A673 (cell line): ENCODE results near the gene MAP3K10. TPM values are rescaled to one million over a fixed set of nuclear protein-coding genes. Genes with fewer than 3 reads are reported as not detected.
A peak's percentile ranks its signal among the peaks of the same experiment; 100 is the strongest.
"Not testable (repeated sequence)": the region's sequence is repeated elsewhere in the genome, so short reads cannot be mapped to it uniquely, and the experiment has no call there.

Source experiments
- BruUV-seq: library from RNA; stranded (reverse); fragments of 400-500 nt; replicated peaks from 2 replicates; lab custom pipeline; 2021; lab: Mats Ljungman, UMichigan
- CTCF ChIA-PET: fragments of 300-600 bp; sonication (Branson Sonifier 250); formaldehyde crosslinking; loops from one replicate; lab custom pipeline; 2022; ENCODE audit warnings: antibody characterized with exemption; lab: Charles Lee
- POLR2A ChIA-PET: fragments of 300-600 bp; sonication (Branson Sonifier 250); formaldehyde crosslinking; loops from one replicate; lab custom pipeline; 2022; ENCODE audit warnings: antibody characterized with exemption; ENCODE audit not compliant: low non-redundant PET; lab: Charles Lee
- DNase-seq: peaks from one replicate; pipeline ENCODE4 v3.0.0-alpha.2; 2015; ENCODE audit warnings: low spot score
- H3K27ac ChIP-seq: fragments of 200-600 bp; sonication (generic); 2 replicates; pipeline ENCODE4 v1.5.1; 2016; ENCODE audit warnings: mixed run types, low read depth, mild to moderate bottlenecking, mixed read lengths, antibody characterized with exemption, low read length; ENCODE audit not compliant: poor library complexity, severe bottlenecking
- H3K27me3 ChIP-seq: fragments of 200-600 bp; sonication (generic); replicated peaks from 2 replicates; pipeline ENCODE4 v1.6.1; 2017; ENCODE audit warnings: mixed run types, low read depth, mild to moderate bottlenecking, mixed read lengths, antibody characterized with exemption, low read length; ENCODE audit not compliant: insufficient read depth, poor library complexity
- H3K36me3 ChIP-seq: fragments of 200-600 bp; sonication (generic); 2 replicates; pipeline ENCODE4 v1.6.1; 2016; ENCODE audit warnings: mixed run types, mild to moderate bottlenecking, mixed read lengths, antibody characterized with exemption, low read length; ENCODE audit not compliant: insufficient read depth, poor library complexity, severe bottlenecking
- H3K4me1 ChIP-seq: fragments of 200-600 bp; sonication (generic); 2 replicates; pipeline ENCODE4 v1.6.1; 2017; ENCODE audit warnings: mixed run types, mild to moderate bottlenecking, mixed read lengths, antibody characterized with exemption, low read length; ENCODE audit not compliant: insufficient read depth, poor library complexity, severe bottlenecking
- H3K4me3 ChIP-seq: fragments of 200-600 bp; sonication (generic); 2 replicates; pipeline ENCODE4 v1.5.1; 2016; ENCODE audit warnings: low read depth, mixed run types, mild to moderate bottlenecking, mixed read lengths, low read length; ENCODE audit not compliant: poor library complexity, severe bottlenecking
- H3K9me3 ChIP-seq: fragments of 200-600 bp; sonication (generic); 2 replicates; pipeline ENCODE4 v1.6.1; 2016; ENCODE audit warnings: mixed run types, low read depth, mild to moderate bottlenecking, mixed read lengths, antibody characterized with exemption, low read length; ENCODE audit not compliant: poor library complexity, severe bottlenecking
- EZH2 ChIP-seq: fragments of 200-600 bp; sonication (generic); IDR thresholded peaks from 2 replicates; pipeline ENCODE4 v1.6.1; 2017; ENCODE audit warnings: borderline replicate concordance, low read depth, mild to moderate bottlenecking, mixed read lengths, antibody characterized with exemption, low read length; ENCODE audit not compliant: poor library complexity, severe bottlenecking
- intact Hi-C: fragments of 100-400 bp; cut with micrococcal nuclease; formaldehyde crosslinking; loops from one replicate; pipeline ENCODE4 v1.10.0; 2022; ENCODE audit not compliant: unreplicated experiment
- total RNA-seq: library from RNA; stranded (reverse); gene quantifications from 2 replicates; pipeline ENCODE4 v1.2.3, GENCODE V29; 2021
- TF ChIP-seq, protein P1 (sequence below): fragments of 300-800, 200-600 bp; sonication (generic); conservative IDR thresholded peaks from 2 replicates; pipeline ENCODE4 v1.5.1; 2017; ENCODE audit warnings: low read depth, mild to moderate bottlenecking, antibody characterized with exemption, low read length, moderate library complexity, mixed read lengths

MAP3K10 gene
- total RNA-seq, 1 experiment from 2014 or later = 17.8 TPM

DNA sequence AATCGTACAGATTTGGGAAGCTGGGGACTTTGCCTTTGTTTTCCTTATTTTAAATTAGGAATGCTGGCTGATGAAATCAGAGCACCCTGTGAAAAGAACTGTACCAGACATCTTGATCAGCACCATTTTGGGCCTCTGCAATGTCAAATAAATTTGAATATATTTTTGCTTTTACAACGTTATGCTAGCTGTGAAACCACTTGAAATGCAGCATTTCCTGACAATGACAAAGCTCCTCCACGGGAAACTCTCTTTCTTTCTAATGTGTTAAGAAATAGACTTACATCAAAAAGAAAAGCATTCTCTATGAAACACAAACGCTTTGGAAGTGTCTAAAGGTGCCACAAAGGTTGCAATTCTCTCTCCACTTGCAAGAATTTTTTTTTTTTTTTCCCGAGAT lies 47.1 kb upstream of the MAP3K10 start:
- peak overlapping the region; percentile 92 for H3K27ac ChIP-seq
- no peak for TF ChIP-seq EZH2
- TF ChIP-seq, protein P1, sequence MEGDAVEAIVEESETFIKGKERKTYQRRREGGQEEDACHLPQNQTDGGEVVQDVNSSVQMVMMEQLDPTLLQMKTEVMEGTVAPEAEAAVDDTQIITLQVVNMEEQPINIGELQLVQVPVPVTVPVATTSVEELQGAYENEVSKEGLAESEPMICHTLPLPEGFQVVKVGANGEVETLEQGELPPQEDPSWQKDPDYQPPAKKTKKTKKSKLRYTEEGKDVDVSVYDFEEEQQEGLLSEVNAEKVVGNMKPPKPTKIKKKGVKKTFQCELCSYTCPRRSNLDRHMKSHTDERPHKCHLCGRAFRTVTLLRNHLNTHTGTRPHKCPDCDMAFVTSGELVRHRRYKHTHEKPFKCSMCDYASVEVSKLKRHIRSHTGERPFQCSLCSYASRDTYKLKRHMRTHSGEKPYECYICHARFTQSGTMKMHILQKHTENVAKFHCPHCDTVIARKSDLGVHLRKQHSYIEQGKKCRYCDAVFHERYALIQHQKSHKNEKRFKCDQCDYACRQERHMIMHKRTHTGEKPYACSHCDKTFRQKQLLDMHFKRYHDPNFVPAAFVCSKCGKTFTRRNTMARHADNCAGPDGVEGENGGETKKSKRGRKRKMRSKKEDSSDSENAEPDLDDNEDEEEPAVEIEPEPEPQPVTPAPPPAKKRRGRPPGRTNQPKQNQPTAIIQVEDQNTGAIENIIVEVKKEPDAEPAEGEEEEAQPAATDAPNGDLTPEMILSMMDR = no peak
- peak overlapping the region; percentile 26 for H3K4me3 ChIP-seq
- ChIA-PET CTCF (interaction anchor here (0.5 to 0.8 kb wide), 5 partner anchors 47 to 1782 kb away, joined by 3 to 16 read pairs (median 4); no protein-coding TSS in a partner anchor), POLR2A (interaction anchor here (0.7 kb wide), 1 partner anchor 32 kb away, joined by 5 read pairs; no protein-coding TSS in a partner anchor)
- intact Hi-C loops = loop anchor here (1.0 to 10.0 kb wide), 5 partner anchors 21 to 1603 kb away; partner anchors contain the start of gene AKT2
- H3K36me3 ChIP-seq = no peaks in the 10 kb centered on the region
- H3K9me3 ChIP-seq = no peaks in the 10 kb centered on the region
- peaks cover 46% of the 10 kb centered on the region for H3K4me1 ChIP-seq
- no peaks in the 10 kb centered on the region for H3K27me3 ChIP-seq
- DNase-seq = peak; percentile 65
- BruUV-seq = no TSS peak

DNA sequence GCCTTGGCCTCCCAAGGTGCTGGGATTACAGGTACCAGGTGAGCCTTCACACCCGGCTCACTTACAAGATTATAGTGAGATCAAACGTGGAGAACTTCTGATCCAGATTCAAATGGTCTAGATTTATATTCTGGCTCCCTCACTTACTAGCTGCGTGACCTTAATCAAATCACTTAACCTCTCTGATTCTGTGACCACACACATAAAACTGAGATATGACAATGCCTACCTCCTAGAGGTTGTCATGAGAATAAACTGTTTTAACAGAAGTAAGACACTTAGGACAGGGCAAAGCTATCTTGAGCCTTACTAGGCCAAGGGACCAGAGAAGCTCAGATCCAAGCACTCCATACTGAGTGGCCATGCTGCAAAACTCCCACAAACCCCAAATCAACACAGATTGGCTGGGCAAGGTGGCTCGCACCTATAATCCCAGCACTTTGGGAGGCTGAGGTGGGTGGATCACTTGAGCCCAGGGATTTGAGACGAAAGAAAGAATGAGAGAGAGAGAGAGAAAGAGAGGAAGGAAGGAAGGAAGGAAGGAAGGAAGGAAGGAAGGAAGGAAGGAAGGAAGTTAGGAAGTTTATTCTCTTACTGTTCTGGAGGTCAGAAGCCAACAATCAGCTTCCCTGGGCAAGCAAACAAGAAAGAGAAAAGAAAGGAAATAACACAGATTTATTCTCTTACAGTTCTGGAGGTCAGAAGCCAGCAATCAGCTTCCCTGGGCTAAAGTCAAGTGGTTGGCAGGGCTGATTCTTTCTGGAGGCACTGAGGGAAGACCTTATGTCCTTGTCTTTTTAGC lies 46.1 kb upstream of the MAP3K10 start:
- peak; percentile 83 for DNase-seq
- Histone ChIP-seq H3K9me3 (no peaks in the 10 kb centered on the region), H3K4me3 (no peak overlapping the region), H3K27ac (peak overlapping the region; percentile 92), H3K36me3 (no peaks in the 10 kb centered on the region), H3K27me3 (no peaks in the 10 kb centered on the region), H3K4me1 (peaks cover 46% of the 10 kb centered on the region)
- intact Hi-C loops = loop anchor here (1.0 to 10.0 kb wide), 7 partner anchors 20 to 1602 kb away; partner anchors contain the start of genes AKT2 and TTC9B
- no TSS peak for BruUV-seq
- CTCF ChIA-PET = interaction anchor here (1.4 kb wide), 1 partner anchor 20 kb away, joined by 9 read pairs; no protein-coding TSS in a partner anchor
- TF ChIP-seq, protein P1 = no peak
- TF ChIP-seq EZH2 = no peak
- POLR2A ChIA-PET = interaction anchor here (0.5 to 0.7 kb wide), 2 partner anchors 324 to 1602 kb away, joined by 4 to 6 read pairs; no protein-coding TSS in a partner anchor

DNA sequence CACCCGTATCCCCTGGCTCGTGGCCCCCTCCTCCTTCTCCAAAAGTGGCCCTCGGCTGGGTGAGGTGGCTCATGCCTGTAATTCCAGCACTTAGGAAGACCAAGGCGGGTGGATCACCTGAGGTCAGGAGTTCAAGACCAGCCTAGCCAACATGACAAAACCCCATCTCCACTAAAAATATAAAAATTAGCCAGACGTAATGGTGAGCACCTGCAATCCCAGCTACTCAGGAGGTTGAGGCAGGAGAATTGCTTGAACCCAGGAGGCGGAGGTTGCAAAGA lies 45.5 kb upstream of the MAP3K10 start:
- CTCF ChIA-PET = interaction anchor here (1.4 kb wide), 1 partner anchor 20 kb away, joined by 9 read pairs; no protein-coding TSS in a partner anchor
- BruUV-seq = not testable (repeated sequence)

More for the DNA sequence above, 45.5 kb upstream of the MAP3K10 start:
- POLR2A ChIA-PET = interaction anchor here (0.7 kb wide), 1 partner anchor 1602 kb away, joined by 6 read pairs; no protein-coding TSS in a partner anchor
- H3K36me3 ChIP-seq, H3K4me3 ChIP-seq, H3K27me3 ChIP-seq, H3K9me3 ChIP-seq, DNase-seq: not testable (repeated sequence)
- intact Hi-C loops = loop anchor here (5.0 to 10.0 kb wide), 5 partner anchors 72 to 489 kb away; partner anchors contain the start of genes AKT2 and TTC9B
- Histone ChIP-seq H3K4me1 (peaks cover 46% of the 10 kb centered on the region), H3K27ac (peak overlapping the region; percentile 92)
